Right lobe of liver (tissue), 4 donors: ENCODE measurements around the gene SFRP2.

Experiments
- CTCF ChIP-seq, 4 donors: fragments of 200-600 bp in 3 of 4; fragments of 450-650 bp in 1 of 4; IDR thresholded peaks; one replicate each; pipeline versions ENCODE4 v1.5.1 to v1.8.0; 2016 to 2022; ENCODE audit warnings: antibody characterized with exemption in 4 of 4, mild to moderate bottlenecking in 2 of 4
- POLR2A ChIP-seq: fragments of 450-650 bp; IDR thresholded peaks from one replicate; pipeline ENCODE4 v1.6.1; 2017; ENCODE audit warnings: antibody characterized with exemption, mild to moderate bottlenecking
- donor health status: DM: no; HTN: no; CAD: no.
- donor health status: DM: no; HTN: no; CAD: no.
- donor health status: DM: no; HTN: yes; CAD: no.

DNA sequence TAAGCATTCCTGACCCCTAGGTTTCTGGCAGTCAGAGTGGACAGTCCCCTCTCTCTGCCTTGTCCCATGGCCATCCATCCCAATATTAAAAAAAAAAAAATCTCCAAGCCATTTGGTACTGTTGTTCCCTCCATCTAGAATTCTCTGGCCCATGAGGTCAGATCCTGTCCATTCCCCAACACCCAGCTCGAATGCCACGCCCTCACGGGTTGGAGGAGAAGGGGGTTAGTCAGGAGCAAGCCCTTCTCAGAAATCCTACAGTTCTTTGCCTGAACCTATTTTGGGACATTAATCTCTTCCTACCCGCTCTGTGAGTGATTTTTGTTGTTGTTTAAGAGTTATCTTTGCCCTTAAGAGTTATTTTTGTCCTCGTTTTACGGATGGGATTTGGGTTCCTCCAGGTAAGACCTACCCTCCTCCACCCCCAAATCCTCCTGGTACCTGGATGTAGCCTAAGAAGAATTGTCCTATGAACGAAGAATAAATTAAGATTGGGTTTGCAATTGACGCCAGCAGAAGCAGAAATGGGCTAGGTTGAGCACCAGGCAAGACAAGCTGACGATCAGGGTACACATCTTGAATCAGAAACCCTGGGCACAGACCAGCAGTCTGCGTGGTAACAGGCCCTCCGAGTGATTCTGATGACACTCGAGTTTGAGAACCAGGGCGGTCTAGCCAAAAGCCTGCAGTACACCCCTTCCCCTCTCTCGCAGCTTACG lies 30.0 kb downstream of the SFRP2 start:
- no peak for TF ChIP-seq POLR2A
- no peak for TF ChIP-seq CTCF (IDR thresholded peaks at IDR 0.05)
